HepG2 (cell line): ENCODE measurements around the gene NPFFR1.

Source experiments
- ATF7 ChIP-seq, 2 experiments: fragments of 450-650 bp in 1 of 2; sonication (generic) in 1 of 2; formaldehyde crosslinking in 1 of 2; IDR thresholded peaks; 2 replicates each; pipeline versions ENCODE4 v1.4.0 to v1.6.1; 2016 to 2020; ENCODE audit warnings: antibody characterized with exemption in 1 of 2, mild to moderate bottlenecking in 1 of 2, missing genetic modification reagents in 1 of 2
- POLR2AphosphoS5 ChIP-seq: IDR thresholded peaks from 2 replicates; pipeline ENCODE4 v1.6.1; 2012; ENCODE audit warnings: low read depth, low read length
- SP1 ChIP-seq, 2 experiments: fragments of 450-650 bp in 1 of 2; sonication (generic) in 1 of 2; formaldehyde crosslinking in 1 of 2; IDR thresholded peaks; 2 replicates each; pipeline versions ENCODE4 v1.4.0 to v1.6.1; 2016 to 2020; ENCODE audit warnings: missing genetic modification reagents in 1 of 2
- TCF7 ChIP-seq: sonication (generic); IDR thresholded peaks from 2 replicates; pipeline ENCODE4 v1.6.1; 2016; ENCODE audit warnings: antibody characterized with exemption, low read depth
- ZNF292 ChIP-seq: sonication (generic); formaldehyde crosslinking; IDR thresholded peaks from 2 replicates; pipeline ENCODE4 v1.8.1; 2022; ENCODE audit warnings: mild to moderate bottlenecking, low read depth, missing genetic modification reagents, borderline replicate concordance
- TF ChIP-seq, protein P1 (sequence below): sonication (generic); formaldehyde crosslinking; IDR thresholded peaks from 2 replicates; pipeline ENCODE4 v1.5.0; 2020; ENCODE audit warnings: mild to moderate bottlenecking, missing genetic modification reagents, moderate library complexity

DNA sequence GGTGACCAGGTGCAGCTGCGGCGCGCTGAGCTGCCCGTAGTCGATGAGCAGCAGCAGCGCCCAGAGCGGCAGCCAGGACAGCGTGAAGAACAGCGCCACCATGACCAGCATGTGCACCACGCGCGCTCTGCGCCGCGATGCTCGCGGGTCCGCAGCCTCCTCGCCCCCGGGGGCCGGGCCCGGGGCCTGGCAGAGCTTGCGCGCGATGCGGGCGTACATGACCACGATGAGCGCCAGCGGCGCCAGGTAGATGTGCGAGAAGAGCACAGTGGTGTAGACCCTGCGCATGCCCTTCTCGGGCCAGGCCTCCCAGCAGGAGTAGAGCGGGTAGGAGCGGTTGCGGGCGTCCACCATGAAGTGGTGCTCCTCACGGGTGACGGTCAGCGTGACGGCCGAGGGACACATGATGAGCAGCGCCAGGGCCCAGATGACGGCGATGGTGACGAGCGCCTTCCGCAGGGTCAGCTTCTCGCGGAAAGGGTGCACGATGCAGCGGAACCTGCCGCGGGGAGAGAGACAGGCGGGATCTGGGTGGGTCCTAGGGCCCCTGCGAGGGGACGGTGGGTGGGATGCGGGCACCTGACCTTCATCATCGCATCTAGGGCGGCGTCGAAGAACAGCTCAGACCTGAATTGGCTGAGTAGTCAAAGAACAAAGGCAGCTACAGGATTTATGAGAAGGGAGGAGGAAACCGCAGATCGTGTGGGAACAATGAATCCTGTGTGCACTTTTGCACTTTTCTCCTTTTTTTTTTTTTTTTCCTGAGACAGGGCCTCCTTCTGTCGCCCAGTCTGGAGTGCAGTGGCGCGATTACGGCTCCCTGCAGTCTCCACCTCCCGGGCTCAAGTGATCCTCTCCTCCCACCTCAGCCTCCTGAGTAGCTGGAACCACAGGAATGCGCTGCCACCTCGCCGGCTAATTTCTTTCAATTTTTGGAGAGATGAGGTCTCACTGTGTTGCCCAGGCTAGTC, 28.2 kb downstream of the NPFFR1 start:
- TF ChIP-seq POLR2AphosphoS5 (no peak), ATF7 (IDR thresholded peaks at IDR 0.05) (no peak), ATF7 (CRISPR knock-in tag; IDR thresholded peaks at IDR 0.05) (no peak), TCF7 (no peak), SP1 (IDR thresholded peaks at IDR 0.05) (no peak), SP1 (CRISPR knock-in tag; IDR thresholded peaks at IDR 0.05) (no peak), ZNF292 (no peak)
- TF ChIP-seq, protein P1, sequence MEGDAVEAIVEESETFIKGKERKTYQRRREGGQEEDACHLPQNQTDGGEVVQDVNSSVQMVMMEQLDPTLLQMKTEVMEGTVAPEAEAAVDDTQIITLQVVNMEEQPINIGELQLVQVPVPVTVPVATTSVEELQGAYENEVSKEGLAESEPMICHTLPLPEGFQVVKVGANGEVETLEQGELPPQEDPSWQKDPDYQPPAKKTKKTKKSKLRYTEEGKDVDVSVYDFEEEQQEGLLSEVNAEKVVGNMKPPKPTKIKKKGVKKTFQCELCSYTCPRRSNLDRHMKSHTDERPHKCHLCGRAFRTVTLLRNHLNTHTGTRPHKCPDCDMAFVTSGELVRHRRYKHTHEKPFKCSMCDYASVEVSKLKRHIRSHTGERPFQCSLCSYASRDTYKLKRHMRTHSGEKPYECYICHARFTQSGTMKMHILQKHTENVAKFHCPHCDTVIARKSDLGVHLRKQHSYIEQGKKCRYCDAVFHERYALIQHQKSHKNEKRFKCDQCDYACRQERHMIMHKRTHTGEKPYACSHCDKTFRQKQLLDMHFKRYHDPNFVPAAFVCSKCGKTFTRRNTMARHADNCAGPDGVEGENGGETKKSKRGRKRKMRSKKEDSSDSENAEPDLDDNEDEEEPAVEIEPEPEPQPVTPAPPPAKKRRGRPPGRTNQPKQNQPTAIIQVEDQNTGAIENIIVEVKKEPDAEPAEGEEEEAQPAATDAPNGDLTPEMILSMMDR (CRISPR knock-in tag) = no peak
